Measurements from ENCODE around the gene SLCO4A1. TPM values are rescaled to one million over a fixed set of nuclear protein-coding genes. Genes with fewer than 3 reads are reported as not detected.
A peak's percentile ranks its signal among the peaks of the same experiment; 100 is the strongest.

Gene SLCO4A1
- total and polyA plus RNA-seq, 5 donors: 4.1 to 15.5 (median 5.9) TPM

GRCh38 chr20:62712606-62713005 is 70.3 kb downstream of the SLCO4A1 start:
- Histone ChIP-seq H3K4me1 (ENCODE audit: control insufficient read depth, insufficient read depth, low read length) (no peaks in the 10 kb centered on the region), H3K27ac (ENCODE audit: low read length) (no peak overlapping the region), H3K9me3 (ENCODE audit: control insufficient read depth, low read length) (no peaks in the 10 kb centered on the region), H3K4me3 (ENCODE audit: low read length) (no peak overlapping the region), H3K27me3 (ENCODE audit: control insufficient read depth, insufficient read depth) (no peaks in the 10 kb centered on the region)
- 77% methylated on average over 8 of the region's 8 CpGs for WGBS
- intact Hi-C loops (cut with DNase I): no loop called here
- DNase-seq (peak in 2 of 3 donors; percentile 19 to 23), ATAC-seq (no peak)

- intact Hi-C loops (cut with DNase I): no loop called here
Observed at GRCh38 chr20:62714006-62714405, 71.7 kb downstream of the SLCO4A1 start.

GRCh38 chr20:62714799-62715198 is 72.5 kb downstream of the SLCO4A1 start:
- H3K9me3 ChIP-seq (ENCODE audit: control insufficient read depth, low read length): no peaks in the 10 kb centered on the region
- H3K27ac ChIP-seq (ENCODE audit: low read length): no peak overlapping the region
- DNase-seq: peak in 1 of 3 donors; percentile 5
- no peaks in the 10 kb centered on the region for H3K27me3 ChIP-seq (ENCODE audit: control insufficient read depth, insufficient read depth)
- intact Hi-C loops (cut with DNase I): no loop called here
- 87% methylated on average over 6 of the region's 6 CpGs for WGBS
- H3K4me3 ChIP-seq (ENCODE audit: low read length): no peak overlapping the region
- no peaks in the 10 kb centered on the region for H3K4me1 ChIP-seq (ENCODE audit: control insufficient read depth, insufficient read depth, low read length)
- ATAC-seq: no peak

More at GRCh38 chr20:62714006-62714405, 71.7 kb downstream of the SLCO4A1 start:
- no peak overlapping the region for H3K4me3 ChIP-seq (ENCODE audit: low read length)
- DNase-seq (peak in 1 of 3 donors; percentile 15), ATAC-seq (no peak)
- H3K4me1 ChIP-seq (ENCODE audit: control insufficient read depth, insufficient read depth, low read length): no peaks in the 10 kb centered on the region
- 89% methylated on average over 10 of the region's 10 CpGs for WGBS
- no peaks in the 10 kb centered on the region for H3K9me3 ChIP-seq (ENCODE audit: control insufficient read depth, low read length)
- no peaks in the 10 kb centered on the region for H3K27me3 ChIP-seq (ENCODE audit: control insufficient read depth, insufficient read depth)
- H3K27ac ChIP-seq (ENCODE audit: low read length): no peak overlapping the region

GRCh38 chr20:62715201-62715600 is 72.9 kb downstream of the SLCO4A1 start:
- DNase-seq (peak in 1 of 3 donors; percentile 41), ATAC-seq (no peak)
- no peak overlapping the region for H3K4me3 ChIP-seq (ENCODE audit: low read length)
- H3K27me3 ChIP-seq (ENCODE audit: control insufficient read depth, insufficient read depth): no peaks in the 10 kb centered on the region
- intact Hi-C loops (cut with DNase I): no loop called here
- H3K27ac ChIP-seq (ENCODE audit: low read length): no peak overlapping the region
- H3K4me1 ChIP-seq (ENCODE audit: control insufficient read depth, insufficient read depth, low read length): no peaks in the 10 kb centered on the region
- no peaks in the 10 kb centered on the region for H3K9me3 ChIP-seq (ENCODE audit: control insufficient read depth, low read length)
- 83% methylated on average over 10 of the region's 10 CpGs for WGBS

GRCh38 chr20:62716198-62716940 is 74.1 kb downstream of the SLCO4A1 start:
- Histone ChIP-seq H3K27me3 (ENCODE audit: control insufficient read depth, insufficient read depth) (no peaks in the 10 kb centered on the region), H3K9me3 (ENCODE audit: control insufficient read depth, low read length) (no peaks in the 10 kb centered on the region), H3K4me3 (ENCODE audit: low read length) (no peak overlapping the region), H3K4me1 (ENCODE audit: control insufficient read depth, insufficient read depth, low read length) (no peaks in the 10 kb centered on the region), H3K27ac (ENCODE audit: low read length) (no peak overlapping the region)
- 67% methylated on average over 30 of the region's 30 CpGs for WGBS
- intact Hi-C loops (cut with DNase I): no loop called here
- DNase-seq (peak in 1 of 3 donors; percentile 42), ATAC-seq (no peak)

GRCh38 chr20:62716941-62717310 is 74.6 kb downstream of the SLCO4A1 start:
- Histone ChIP-seq H3K9me3 (ENCODE audit: control insufficient read depth, low read length) (no peaks in the 10 kb centered on the region), H3K27ac (ENCODE audit: low read length) (no peak overlapping the region), H3K4me1 (ENCODE audit: control insufficient read depth, insufficient read depth, low read length) (no peaks in the 10 kb centered on the region), H3K27me3 (ENCODE audit: control insufficient read depth, insufficient read depth) (no peaks in the 10 kb centered on the region), H3K4me3 (ENCODE audit: low read length) (no peak overlapping the region)
- no peak for ATAC-seq
- DNase-seq: peak in 1 of 3 donors; percentile 39
- intact Hi-C loops (cut with DNase I): no loop called here
- WGBS: 90% methylated on average over 11 of the region's 11 CpGs

GRCh38 chr20:62717933-62718332 is 75.6 kb downstream of the SLCO4A1 start:
- no peak overlapping the region for H3K4me3 ChIP-seq (ENCODE audit: low read length)
- 57% methylated on average over 18 of the region's 18 CpGs for WGBS

GRCh38 chr20:62718546-62718945 is 76.2 kb downstream of the SLCO4A1 start:
- intact Hi-C loops (cut with DNase I): no loop called here
- ATAC-seq: no peak
- Histone ChIP-seq H3K27me3 (ENCODE audit: control insufficient read depth, insufficient read depth) (no peaks in the 10 kb centered on the region), H3K27ac (ENCODE audit: low read length) (no peak overlapping the region), H3K4me3 (ENCODE audit: low read length) (no peak overlapping the region), H3K9me3 (ENCODE audit: control insufficient read depth, low read length) (no peaks in the 10 kb centered on the region), H3K4me1 (ENCODE audit: control insufficient read depth, insufficient read depth, low read length) (no peaks in the 10 kb centered on the region)
- 65% methylated on average over 12 of the region's 12 CpGs for WGBS
- DNase-seq: peak in 1 of 3 donors; percentile 10

More at GRCh38 chr20:62717933-62718332, 75.6 kb downstream of the SLCO4A1 start:
- H3K9me3 ChIP-seq (ENCODE audit: control insufficient read depth, low read length): no peaks in the 10 kb centered on the region
- no peaks in the 10 kb centered on the region for H3K27me3 ChIP-seq (ENCODE audit: control insufficient read depth, insufficient read depth)
- intact Hi-C loops (cut with DNase I): no loop called here
- DNase-seq (peak in 2 of 3 donors; percentile 29 to 38), ATAC-seq (no peak)
- H3K27ac ChIP-seq (ENCODE audit: low read length): no peak overlapping the region
- H3K4me1 ChIP-seq (ENCODE audit: control insufficient read depth, insufficient read depth, low read length): no peaks in the 10 kb centered on the region

GRCh38 chr20:62719250-62719935 is 77.1 kb downstream of the SLCO4A1 start:
- Histone ChIP-seq H3K27ac (ENCODE audit: low read length) (no peak overlapping the region), H3K27me3 (ENCODE audit: control insufficient read depth, insufficient read depth) (no peaks in the 10 kb centered on the region), H3K4me3 (ENCODE audit: low read length) (no peak overlapping the region), H3K4me1 (ENCODE audit: control insufficient read depth, insufficient read depth, low read length) (no peaks in the 10 kb centered on the region), H3K9me3 (ENCODE audit: control insufficient read depth, low read length) (no peaks in the 10 kb centered on the region)
- no peak for DNase-seq
- intact Hi-C loops (cut with DNase I): no loop called here
- no peak for ATAC-seq
- WGBS: 79% methylated on average over 12 of the region's 12 CpGs
